COLO668 (cell line): ENCODE data around the gene ANKH.

ENCODE experiments used
- DNase-seq: peaks from one replicate; lab custom pipeline; 2025; ENCODE audit not compliant: unreplicated experiment; lab: John Stamatoyannopoulos, UW

Gene ANKH

DNA sequence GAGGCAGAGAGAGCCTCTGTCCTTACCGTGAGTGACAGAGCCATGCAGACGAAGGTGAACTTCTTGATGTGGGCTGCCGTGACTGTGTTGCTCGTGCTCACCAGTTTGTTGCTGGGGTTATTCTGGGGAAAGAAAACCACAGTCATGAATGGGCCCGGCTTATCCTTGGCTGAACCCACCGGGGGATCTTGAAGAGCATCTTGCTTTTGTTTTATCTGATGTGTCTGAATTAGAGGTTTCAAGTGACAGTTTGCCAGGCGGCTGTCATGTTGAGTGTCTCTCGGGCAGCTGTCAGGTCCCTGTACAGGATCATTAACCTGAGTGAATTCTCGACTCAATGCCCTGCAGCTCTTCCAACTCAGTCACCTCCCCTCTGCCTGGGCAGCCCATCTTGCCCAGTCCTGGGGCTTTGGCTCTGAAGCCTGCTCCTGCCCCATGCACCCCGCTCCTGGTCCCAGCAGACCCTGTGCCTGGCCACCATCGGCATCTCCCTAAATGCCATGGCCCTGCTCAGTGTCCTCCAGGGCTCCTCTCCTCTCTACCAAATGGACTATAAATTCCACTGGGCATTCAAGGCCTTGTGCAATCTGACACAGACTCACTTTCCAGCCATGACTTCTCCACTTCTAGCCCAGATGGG is 129.7 kb downstream of the ANKH start:
- peak; percentile 60 for DNase-seq

DNA sequence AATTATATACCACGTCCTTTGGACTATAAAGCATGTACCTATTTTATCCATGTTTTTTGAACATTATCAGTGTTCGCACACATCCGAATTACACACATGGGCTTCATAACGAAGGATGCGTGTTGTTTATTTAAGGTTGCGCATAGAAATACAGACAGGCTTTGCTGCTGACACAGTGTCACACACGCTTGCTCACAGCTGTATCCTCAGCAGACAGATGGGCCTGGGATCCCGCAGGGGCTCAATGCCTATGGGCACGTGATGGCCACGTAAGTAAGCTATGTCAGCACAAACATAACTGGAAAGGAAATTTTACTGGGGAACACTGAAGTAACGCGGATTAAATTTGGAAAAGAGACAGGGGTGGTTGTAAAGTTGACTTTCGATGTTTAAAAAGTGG is 130.4 kb downstream of the ANKH start:
- no peak for DNase-seq

DNA sequence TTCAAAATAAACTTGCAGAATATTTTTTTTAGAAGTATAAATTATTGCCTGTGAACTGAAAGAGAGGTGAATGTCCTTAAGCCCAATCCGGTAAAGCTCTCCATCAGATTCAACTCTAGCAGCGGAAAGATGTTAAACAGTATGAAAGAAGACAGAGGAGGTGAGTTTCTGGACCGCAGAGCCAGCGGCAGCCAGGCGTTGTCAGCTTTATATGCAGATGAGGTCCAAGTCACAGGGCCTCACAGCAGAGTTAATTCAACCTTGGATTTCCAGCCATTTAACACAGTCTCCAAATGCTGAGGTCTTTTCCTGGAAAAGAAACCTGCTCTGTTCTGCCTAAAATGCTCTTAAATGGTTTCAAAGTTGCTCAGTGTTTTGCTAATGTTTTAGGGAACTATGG is 131.6 kb downstream of the ANKH start:
- no peak for DNase-seq

DNA sequence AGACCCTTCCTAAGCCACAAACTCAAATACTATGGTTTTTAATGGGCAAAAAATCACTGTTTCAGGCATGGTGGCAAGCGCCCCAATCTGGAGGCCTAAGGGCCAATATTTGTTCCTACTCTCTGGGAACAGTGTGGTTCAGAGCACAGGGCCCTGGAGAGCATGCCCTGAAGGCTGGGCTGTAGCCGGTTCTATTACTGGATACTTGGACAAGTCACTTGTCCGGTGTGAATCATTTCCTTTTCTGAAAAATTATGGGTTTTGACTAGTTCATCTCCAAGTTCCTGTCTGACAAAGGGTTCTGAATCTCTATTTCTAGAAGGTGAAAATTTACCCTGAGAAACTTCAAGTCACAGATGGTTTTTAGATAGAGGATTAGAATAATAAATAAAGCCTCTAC is 132.0 kb downstream of the ANKH start:
- DNase-seq: no peak

DNA sequence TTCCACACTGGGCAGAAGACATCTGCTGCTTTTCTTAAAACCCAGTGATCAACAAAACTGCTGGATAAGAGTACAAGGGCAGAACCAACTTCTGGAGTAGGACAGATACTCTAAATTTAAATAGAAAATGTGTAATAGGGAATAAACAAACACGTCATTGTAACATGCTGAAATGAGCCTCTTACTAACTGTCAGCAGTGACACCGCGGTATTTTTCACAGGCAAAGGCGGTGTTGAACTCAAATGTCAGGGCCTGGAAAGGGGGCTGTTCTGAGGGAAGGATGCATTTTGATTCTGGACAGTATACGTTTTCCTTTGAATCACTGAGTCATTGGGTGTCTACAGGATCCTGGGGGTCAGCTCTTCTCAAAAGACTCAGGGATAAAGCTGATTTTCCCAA is 133.5 kb downstream of the ANKH start:
- DNase-seq: no peak

DNA sequence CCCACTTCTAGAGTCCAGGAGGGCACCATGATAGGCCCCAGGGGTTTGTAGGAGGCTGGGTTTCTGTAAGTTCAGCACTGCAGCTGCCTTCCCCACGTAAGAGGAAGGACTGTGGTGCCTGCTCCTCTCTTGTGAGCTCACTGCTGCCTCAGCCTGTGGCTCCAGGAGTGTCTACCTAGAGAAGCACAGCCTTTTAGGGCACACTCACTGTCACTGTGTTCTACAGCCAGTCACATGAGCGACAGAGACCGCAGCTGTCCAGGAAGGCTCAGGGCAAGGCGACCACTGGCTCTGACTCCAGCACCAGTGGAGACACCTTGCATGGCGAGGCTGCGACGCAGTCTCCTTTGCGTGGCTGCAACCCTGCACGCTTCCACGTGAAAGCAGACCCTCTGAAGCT is 134.3 kb downstream of the ANKH start:
- DNase-seq: no peak

DNA sequence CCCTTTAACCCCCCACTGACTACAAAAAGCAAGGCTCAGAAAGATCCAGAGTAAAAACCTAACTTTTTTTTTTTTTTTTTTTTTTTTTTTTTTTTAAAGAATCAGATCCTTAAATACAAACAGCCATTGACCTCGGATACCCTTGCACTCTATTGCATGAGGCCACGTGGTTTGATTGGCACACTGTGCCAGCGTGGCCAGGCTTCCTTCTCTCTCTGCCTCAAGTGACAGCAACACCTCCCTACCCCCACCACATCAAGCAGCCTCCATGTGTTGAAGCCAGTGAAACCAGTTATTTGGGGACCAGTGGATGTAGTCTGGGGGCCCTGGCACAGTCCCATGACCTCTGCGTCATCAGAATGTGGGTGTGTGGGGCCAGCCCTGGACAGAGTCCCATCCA is 135.6 kb downstream of the ANKH start:
- no peak for DNase-seq

DNA sequence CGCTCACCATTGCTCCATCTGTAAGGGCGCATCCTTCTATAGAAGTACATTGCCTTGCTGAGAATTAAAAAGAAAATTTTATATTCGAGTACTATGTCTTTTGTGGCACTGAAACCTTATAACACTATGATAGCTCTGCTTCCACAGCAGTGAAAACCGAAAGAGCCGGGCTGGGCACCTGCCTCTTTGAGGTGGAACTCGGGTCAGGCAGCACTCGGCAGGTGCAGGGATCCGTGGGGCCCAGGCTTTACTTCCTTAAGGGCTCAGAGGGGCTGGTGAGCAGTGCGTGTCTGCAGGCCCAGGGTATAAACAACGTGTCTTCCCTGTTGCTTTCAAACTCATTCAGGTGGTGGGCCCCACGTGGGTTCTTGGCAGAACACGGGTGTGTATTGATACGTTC is 137.2 kb downstream of the ANKH start:
- peak; percentile 81 for DNase-seq

DNA sequence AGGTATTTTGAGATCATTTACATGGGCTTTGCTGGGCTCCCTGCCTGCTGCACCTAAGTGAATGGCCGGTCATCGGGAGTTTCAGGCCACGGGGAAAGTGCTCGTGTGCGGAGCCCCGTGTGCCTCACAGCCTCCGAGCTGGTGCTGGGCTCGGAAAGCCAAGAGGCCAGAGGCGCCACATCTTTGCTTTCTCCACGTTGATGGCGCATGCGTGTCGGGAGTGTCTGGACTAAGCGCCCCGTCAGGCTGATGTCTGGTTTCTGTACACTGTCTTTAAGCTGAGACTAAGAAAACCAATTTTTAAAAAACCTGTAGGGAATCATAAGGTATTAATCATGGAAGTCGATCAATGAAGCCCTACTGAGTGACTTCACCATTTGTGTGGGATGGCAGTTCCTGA is 137.9 kb downstream of the ANKH start:
- no peak for DNase-seq

DNA sequence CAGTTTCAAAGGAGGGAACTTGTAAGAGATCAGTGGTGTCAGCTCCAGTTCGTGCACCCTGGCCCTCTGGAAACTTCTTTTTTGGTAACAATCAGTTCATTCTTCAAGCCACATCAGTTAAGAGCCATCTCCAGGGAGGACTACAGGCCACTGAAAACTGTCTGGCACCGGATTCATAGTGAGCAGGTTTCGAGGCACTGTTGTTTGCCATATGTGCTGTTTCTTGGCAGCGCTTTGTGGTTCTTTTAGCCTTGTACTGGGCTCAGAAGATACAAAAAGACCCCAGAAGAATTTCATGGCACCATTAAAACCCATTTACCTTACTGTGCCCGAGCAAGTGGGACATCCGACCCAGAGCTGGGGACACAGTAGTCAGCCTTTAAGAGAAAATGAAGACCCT is 138.6 kb downstream of the ANKH start:
- no peak for DNase-seq

DNA sequence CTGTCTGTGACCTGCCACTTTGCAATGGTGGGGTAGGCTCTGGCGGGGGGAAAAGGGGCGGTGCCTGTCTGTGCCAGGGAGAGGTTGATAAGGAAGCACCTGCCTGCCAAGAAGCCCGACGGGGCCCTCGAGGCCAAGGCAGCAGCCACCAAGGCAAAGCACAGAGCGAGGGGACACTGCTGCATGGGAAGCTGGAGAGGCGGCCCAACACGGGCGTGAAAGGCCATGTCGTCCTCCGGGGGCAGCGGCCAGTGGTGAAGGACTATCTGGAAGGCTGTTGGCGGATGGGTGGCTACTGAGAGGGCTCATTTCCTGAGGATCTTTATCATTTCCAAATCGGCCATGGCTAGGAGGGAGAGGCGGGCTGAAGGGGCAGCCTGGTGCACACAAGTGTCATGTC is 140.7 kb downstream of the ANKH start:
- no peak for DNase-seq

DNA sequence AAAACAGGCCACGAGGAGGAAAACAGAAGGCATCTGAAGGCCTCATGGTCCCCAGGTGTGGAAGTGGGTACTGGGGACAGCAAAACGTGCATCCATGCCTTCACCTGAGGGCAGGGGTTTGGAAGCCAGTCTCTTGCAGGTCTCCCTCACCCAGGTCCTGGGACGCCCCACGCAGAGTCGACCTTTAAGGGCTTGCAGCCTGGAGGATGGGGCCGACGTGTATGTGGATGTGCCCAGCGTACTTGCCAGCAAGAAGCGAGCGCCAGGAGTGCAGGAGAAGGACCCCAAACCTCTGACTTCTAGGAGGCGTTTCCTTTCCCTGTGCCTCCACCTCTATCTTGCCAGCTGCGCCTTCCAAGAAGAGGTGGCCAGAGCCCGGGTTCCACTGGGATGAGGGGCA is 141.1 kb downstream of the ANKH start:
- DNase-seq: no peak

DNA sequence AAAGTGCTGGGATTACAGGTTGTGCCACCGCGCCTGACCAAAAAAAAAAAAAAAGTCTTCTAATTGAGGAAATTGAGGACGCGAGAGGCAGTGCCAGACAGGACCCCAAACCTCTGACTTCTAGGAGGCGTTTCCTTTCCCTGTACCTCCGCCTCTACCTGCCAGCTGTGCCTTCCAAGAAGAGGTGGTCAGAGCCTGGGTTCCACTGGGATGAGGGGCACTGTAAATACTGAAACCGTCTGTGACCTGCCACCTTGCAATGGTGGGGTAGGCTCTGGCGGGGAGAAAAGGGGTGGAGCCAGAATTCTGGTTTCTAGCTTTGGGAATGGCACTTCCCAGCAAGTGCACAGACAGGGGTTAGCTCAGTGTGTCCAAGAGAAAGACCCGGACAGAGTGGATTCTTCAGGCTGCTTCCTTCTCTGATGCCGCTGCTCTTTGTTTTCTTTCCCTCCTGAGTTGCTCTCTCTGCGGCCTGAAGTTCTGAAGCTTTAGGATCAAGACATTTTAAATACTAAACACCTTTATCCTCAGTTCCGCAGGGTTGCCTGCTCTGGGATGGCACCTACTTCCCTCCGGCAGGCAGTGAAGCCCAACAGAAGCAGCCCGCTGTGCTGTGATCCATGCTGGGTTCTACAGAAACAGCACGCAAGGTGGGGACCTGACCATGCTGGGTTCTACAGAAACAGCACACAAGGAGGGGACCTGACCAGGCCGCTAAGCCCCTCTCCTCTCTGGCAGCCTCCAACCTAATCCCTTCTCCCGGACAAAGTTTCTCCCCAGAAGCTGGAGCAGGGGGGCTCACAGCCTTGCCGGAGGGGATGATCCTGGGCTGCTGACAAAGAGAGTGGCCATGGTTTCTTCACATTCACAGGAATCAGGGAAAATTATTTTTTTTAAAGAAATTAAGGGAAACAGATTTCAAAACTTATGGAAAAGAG is 141.9 kb downstream of the ANKH start:
- DNase-seq: no peak

DNA sequence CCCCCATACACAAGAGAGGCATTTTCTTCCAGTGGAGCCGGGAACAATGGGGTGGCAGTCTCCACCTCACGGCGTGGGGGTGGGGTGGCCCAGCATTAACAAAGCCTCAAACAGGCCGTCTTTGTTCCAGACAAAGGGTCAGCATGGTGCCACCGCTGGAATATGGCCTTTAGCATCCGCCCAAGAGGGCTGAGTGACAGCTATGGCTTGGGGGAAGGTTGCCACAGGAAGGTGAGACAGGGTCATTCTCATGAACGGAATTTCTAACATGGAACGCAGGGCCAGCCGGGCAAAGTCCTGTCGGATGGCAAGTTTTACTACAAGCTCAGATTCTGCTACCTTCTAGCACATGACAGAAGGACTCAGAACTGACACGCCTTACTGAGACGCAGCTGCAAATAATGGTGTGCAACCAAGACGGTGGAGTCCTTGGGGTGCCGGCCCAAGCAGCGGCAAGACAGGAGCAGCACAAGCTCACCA is 143.1 kb downstream of the ANKH start:
- DNase-seq: peak; percentile 27

DNA sequence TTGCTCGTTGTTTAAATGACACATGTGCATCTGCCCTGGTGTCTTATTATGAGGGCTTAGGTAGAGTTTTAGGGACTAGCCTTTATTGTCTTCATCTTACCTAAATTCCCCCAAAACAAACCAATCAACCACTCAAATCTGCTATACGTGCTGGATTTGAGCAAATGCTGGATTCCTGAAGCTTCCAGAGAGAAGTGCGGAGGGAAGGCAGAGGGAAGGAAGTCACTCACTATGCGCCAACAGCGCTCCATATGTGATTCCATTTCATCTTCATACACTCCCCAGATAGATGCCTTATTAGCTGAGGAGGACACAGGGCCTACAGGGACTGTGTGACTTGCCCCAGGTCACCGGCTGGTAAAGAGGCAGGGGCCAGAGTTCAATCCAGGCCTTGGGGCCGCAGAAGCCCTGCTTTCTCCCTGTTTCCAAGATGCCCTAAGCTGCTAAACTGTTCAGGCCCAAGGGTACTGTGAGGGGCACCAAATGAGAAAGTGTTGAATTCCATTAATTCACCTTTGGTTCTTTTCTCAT is 143.6 kb downstream of the ANKH start:
- no peak for DNase-seq

DNA sequence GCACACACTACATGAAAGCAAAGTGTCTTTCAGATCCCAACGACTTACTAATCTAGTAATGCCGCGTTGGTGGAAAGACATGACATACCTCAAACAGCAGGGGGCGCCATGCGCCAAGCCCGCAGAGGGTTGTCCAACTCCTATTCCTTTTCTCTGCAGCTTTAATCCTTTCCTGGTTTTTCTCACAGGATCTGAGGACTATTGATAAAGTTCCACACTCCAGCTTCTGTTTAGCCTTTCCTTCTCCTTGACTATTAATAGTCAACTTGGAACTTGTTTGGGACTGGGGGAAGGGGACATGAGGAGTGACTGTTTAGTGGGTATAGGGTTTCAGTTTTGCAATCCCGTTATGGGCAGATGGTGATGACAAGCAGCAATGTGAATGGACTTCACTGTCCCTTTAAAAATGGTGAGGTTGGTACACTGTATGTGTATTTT is 144.1 kb downstream of the ANKH start:
- peak; percentile 89 for DNase-seq

DNA sequence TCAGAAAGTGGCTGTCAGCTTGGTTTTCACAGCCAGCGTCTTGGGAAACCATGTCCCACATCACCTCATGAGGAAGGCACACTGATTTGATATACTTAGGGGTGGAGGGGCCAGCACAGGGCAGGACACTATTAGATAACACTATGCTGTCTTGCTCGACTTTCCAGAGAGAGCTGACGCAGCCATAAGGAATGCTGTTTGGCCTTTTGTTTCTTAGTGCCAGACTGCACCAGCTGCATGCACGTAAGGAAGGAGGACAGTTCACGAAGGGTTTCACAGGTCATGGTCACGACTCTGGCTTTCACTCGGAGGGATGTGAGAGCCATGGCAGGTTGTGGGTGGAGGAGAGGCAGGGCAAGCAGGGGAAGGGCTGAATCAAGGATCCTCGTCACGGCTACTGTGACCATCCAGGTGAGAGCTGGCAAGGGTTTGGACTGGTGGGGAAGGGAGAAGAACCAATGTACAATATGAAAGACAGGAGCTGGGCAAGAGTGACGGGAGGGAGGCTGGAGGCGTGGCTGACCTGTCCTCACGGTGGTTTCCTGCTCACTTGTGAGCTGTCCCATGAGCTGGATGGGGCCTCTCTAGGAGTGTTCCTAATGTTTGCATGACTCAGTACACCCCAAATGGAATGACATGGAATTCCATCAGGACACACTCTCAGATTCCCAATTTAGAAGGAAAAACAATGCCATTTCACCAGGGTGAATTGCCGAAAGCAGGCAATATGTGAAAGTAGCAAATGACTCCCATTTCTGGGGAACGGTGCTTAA is 145.3 kb downstream of the ANKH start:
- no peak for DNase-seq

DNA sequence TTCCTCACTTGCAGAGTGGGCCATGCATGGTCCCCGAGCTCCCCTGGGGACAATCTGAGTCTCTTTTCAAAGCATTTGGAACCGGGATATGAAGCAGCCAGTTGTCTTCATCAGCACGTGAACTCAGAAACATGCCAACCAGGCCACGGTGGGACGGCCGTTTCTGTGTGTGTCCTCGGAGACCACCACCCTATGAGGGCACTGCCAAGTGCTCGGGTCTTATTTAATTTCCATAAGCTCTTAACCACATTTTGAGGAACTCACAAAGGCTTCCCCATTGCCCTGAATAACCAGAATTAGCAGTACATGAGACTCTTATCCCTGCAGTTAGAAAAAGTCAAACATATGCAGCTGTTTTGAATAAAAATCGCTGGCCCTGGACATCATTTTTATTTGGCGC is 146.9 kb downstream of the ANKH start:
- no peak for DNase-seq

DNA sequence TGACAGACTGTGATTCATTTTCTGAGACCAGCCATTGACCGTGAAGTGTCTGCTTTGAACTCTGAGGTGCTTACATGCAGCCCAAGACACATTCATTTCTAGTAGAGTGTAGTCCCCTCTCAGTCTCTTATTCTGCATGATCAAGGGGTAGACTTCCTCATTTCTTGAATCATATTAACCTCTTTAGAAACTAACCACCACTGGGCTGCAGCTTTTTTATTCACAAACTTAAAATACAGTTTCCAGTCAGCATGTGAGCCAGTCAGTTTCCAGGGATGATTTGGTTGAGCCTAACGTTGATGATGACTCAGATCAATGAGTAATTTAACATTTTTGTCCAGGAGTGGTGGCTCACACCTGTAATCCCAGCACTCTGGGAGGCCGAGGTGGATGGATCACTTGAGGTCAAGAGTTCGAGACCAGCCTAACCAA is 147.9 kb downstream of the ANKH start:
- DNase-seq: no peak

DNA sequence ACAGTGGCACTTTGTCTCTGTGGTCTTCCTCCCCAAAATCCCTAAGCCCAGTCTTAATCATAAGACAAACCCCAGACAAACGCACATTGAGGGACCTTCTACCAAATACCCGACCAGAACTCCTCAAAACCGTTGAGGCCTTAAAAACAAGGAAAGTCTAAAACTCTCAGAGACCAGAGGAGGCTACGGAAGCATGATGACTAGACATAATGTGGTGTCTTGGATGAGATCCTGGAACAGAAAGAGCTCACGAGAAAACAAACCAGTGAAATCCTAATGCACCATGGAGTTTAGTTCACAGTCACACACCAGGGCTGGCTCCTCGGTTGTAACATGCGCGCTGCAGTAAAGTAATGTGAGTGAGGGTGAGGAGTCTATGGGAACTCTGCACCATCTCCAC is 148.7 kb downstream of the ANKH start:
- DNase-seq: no peak

DNA sequence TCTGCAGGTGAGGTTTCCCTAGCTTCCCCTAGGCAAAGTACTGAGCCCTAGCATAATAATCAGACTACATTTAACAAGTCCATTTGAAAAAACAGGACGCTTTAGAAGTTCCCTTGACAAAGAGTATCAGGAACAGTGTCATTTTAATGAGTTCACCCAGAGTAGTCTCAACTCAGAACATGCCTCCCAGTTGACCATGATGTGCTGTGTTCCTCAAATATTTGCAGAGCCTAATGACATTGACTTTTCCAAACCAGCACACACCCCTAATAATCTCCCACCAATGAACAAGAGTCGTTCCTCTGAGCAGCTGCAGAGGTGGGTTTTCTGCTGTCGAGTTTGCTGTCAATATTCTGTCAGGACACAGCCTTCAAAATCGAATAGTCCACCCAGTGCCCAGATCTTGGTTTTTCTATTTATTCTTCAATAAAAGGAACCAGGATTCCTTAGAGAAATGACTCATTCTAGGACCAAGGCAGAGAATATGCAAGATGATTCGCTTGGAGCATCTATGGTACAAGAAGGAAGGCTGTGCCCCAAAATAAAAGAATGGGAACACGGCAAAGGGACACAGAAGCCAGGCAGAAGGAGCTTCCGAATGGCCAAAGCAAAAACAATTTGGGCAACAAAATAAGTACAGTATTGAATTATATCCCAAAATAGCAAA is 149.5 kb downstream of the ANKH start:
- peak; percentile 29 for DNase-seq
